ENCODE data around the gene CDH4. TPM values are rescaled to one million over a fixed set of nuclear protein-coding genes. Genes with fewer than 3 reads are reported as not detected.
"Not testable (repeated sequence)": the region's sequence is repeated elsewhere in the genome, so short reads cannot be mapped to it uniquely, and the experiment has no call there.

The CDH4 gene
- total and polyA plus RNA-seq, 2 donors, result 0.04 to 0.42 TPM

DNA sequence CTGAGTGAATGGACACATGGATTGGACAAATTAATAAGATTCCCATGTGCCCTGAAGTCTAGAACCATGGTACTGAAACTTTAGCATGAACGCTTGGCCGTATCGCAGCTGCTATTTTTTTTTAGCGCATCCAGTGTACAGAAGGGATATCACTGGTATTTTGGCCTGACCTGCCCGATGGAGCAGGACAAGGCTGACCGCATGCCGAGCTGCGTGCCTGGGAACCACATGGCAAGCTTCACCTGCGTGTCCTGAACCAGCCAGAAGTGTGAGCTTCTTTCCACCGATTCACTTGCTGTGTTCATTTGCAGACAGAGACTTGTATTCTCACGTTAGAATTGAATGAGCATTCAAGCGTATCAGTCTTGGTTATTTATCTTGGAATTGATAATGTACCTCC is 145.7 kb downstream of the CDH4 start:
- 90% methylated on average over 12 of the region's 12 CpGs for WGBS
- Histone ChIP-seq H3K36me3 (ENCODE audit: insufficient read depth) (no peaks in the 10 kb centered on the region), H3K4me3 (ENCODE audit: low read depth, low read length) (no peak overlapping the region), H3K4me1 (ENCODE audit: insufficient read depth) (no peaks in the 10 kb centered on the region), H3K27ac (ENCODE audit: low read depth) (no peak overlapping the region)
- no peak for DNase-seq (ENCODE audit: extremely low spot score)

DNA sequence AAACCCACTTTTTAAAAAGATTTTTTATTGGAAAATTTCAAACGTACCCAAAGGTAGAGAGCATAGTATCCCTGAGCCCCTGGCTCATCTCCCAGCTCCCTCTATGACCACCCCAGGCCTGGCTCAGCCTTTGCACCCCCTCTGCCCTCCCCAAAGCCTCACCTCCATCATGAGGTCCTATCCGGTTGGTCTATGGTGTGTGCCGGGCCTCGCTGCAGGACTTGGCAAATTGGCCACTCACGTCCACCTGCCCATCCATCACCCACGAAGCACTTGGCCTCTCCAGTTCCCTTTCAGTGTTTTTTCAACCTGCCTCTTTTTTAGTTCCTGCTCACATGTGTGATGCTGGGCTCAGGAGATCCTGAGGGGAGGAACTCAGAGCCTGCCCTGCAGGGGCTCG is 147.4 kb downstream of the CDH4 start:
- no peaks in the 10 kb centered on the region for H3K4me1 ChIP-seq (ENCODE audit: insufficient read depth)
- DNase-seq (ENCODE audit: extremely low spot score), result no peak
- WGBS, result 76% methylated on average over 7 of the region's 7 CpGs
- no peak overlapping the region for H3K4me3 ChIP-seq (ENCODE audit: low read depth, low read length)
- no peaks in the 10 kb centered on the region for H3K36me3 ChIP-seq (ENCODE audit: insufficient read depth)
- no peak overlapping the region for H3K27ac ChIP-seq (ENCODE audit: low read depth)

DNA sequence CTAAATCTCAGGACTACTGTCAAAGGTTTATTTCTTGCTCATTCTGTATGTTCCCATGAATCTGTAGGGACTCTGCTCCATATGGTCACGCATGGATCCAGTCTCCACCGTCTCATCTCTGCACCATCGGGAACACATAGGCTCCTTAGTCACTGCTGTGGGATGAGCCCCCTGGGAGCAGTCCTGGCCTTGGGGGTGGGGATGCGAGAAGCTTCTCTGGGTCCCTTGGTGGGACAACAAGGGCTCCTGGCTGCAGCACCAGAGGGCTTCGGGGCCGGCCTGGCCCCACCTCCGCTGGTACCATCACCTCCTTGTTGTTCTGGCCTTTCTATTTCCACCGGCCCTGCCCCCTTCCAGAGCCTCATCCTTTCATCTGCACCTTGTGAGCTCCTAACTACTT is 148.4 kb downstream of the CDH4 start:
- Histone ChIP-seq H3K4me1 (ENCODE audit: insufficient read depth) (no peaks in the 10 kb centered on the region), H3K4me3 (ENCODE audit: low read depth, low read length) (no peak overlapping the region), H3K27ac (ENCODE audit: low read depth) (no peak overlapping the region), H3K36me3 (ENCODE audit: insufficient read depth) (no peaks in the 10 kb centered on the region)
- no peak for DNase-seq (ENCODE audit: extremely low spot score)
- 80% methylated on average over 8 of the region's 8 CpGs for WGBS

DNA sequence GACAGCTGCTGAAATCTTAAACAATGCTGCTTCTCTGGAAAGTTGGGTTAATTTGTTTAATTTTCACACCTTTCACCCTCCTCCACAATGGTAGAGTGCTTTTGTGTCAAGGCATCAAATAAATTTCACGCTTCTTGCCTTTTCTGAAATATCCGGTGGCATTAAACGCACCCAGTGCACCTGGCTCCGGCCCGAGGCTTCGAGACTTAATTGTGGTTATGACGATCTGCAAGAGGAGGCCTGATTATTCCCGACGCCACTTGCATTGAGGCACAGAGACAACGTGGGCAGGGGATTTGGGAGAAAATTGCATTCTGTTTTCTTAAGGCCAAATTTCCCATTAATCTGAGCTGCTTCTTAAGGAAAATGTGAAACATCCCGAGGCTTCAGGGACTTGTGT is 152.2 kb downstream of the CDH4 start:
- WGBS, result 83% methylated on average over 11 of the region's 11 CpGs
- Histone ChIP-seq H3K27ac (ENCODE audit: low read depth) (no peak overlapping the region), H3K4me1 (ENCODE audit: insufficient read depth) (no peaks in the 10 kb centered on the region), H3K36me3 (ENCODE audit: insufficient read depth) (no peaks in the 10 kb centered on the region), H3K4me3 (ENCODE audit: low read depth, low read length) (no peak overlapping the region)
- no peak for DNase-seq (ENCODE audit: extremely low spot score)

DNA sequence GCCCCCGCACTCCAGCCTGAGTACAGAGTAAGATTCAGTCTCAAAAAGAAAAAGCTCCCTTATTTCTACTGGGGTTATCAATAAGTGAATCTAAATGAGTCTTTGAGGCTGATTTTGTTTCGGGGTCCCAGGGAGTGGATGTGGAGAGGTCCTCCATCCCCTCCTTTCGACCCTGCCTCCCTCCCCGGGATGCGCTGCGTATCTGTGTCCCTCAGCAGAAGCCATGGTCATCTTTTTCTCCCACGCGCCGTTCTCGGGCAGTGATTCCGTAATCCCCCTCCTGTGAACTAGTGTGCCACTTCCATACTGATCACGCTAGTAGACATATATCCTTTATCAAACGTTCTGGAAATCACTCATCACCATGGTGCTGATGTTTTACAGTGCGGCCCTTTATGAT is 152.9 kb downstream of the CDH4 start:
- no peak for DNase-seq (ENCODE audit: extremely low spot score)
- Histone ChIP-seq H3K4me1 (ENCODE audit: insufficient read depth) (no peaks in the 10 kb centered on the region), H3K36me3 (ENCODE audit: insufficient read depth) (no peaks in the 10 kb centered on the region), H3K27ac (ENCODE audit: low read depth) (no peak overlapping the region), H3K4me3 (ENCODE audit: low read depth, low read length) (no peak overlapping the region)
- 85% methylated on average over 14 of the region's 14 CpGs for WGBS

DNA sequence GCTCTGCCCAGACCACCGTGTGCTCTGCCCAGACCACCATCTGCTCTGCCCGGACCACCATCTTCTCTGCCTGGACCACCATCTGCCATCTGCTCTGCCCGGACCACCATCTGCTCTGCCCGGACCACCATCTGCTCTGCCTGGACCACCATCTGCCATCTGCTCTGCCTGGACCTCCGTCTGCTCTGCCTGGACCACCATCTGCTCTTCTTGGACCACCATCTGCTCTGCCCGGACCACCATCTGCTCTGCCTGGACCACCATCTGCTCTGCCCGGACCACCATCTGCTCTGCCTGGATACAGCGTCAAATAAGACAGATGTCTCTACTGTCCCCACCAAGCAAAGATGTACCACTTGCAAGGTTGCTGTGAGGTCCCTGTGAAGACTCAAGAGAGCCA is 154.7 kb downstream of the CDH4 start:
- H3K4me3 ChIP-seq (ENCODE audit: low read depth, low read length); DNase-seq (ENCODE audit: extremely low spot score); H3K27ac ChIP-seq (ENCODE audit: low read depth); H3K4me1 ChIP-seq (ENCODE audit: insufficient read depth); H3K36me3 ChIP-seq (ENCODE audit: insufficient read depth): not testable (repeated sequence)
- WGBS, result 93% methylated on average over 8 of the region's 8 CpGs

DNA sequence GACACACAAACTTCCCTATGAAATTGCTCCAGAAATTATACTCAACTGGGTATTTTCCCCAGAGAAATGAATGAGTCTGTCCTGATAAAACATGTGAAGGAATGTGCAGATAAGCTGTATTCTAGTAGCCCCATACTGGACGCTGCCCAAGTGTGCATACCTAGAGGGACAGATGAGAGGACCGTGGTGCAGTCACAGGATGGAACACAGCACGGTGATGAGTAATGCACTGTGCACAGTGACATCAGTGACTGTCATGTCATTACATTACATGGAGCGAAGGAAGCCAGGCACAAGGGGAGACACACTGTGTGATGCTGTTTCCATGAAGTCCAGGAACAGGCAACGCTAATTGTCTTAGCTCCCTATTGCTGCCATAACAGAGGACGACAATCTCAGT is 155.5 kb downstream of the CDH4 start:
- Histone ChIP-seq H3K4me3 (ENCODE audit: low read depth, low read length) (no peak overlapping the region), H3K27ac (ENCODE audit: low read depth) (no peak overlapping the region), H3K4me1 (ENCODE audit: insufficient read depth) (no peaks in the 10 kb centered on the region), H3K36me3 (ENCODE audit: insufficient read depth) (no peaks in the 10 kb centered on the region)
- WGBS, result 67% methylated on average over 6 of the region's 6 CpGs
- no peak for DNase-seq (ENCODE audit: extremely low spot score)

DNA sequence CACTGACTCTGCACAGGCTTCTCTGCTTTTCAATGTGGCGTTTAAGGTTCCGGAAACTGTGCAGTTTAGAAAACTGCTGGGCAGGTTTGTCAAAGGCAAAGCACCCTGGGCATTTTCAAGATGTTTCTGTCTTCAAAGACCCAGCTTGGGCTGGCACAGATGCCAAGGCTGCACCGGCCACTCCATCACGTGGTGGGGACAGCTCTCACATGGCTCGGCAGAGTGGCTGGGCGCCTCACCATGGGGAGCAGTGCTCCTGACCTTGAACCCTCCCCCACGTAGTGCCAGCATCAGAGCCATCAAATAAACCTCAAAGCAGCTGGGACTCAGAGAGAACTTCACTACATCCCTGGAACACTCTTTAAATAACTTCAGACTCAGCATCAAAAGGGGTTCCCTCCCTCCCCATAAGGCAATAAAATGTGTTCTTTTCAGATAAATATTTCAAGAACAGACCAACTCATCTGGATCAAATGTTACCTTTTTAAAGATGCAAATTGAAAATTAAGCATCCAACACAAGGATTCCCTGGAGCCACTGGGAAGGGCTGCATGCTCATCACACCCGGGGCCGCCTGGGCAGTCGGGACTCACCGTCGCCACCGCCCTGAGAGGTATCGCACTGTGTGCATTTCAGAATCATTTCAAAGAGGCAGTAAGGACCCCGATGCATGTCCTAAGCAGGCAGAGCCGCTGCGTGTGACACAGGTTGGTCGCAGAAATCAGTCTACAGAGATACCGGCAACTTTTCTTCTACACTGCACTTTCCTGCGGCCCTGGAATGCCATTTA is 157.1 kb downstream of the CDH4 start:
- 74% methylated on average over 20 of the region's 20 CpGs for WGBS
- Histone ChIP-seq H3K4me1 (ENCODE audit: insufficient read depth) (no peaks in the 10 kb centered on the region), H3K36me3 (ENCODE audit: insufficient read depth) (no peaks in the 10 kb centered on the region), H3K27ac (ENCODE audit: low read depth) (no peak overlapping the region), H3K4me3 (ENCODE audit: low read depth, low read length) (no peak overlapping the region)
- no peak for DNase-seq (ENCODE audit: extremely low spot score)

DNA sequence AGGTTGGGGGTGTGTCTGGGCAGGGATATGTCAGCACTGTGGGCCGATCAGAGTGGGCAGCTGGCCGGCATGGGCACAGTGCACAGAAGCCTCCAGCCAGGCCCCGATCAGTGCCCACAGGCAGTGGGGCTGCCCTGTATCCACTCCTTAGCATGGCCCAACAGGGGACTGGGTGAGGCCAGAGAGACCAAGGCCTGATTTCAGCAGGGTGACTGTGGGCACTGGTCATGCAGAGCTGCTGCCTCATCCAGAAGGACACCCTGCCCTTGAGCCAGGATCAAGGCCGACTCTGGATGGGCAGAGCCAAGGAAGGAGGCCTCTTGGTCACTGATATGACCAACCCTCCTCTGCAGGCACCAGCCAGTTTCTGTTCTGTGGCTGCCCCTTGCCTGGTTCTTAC is 159.7 kb downstream of the CDH4 start:
- no peaks in the 10 kb centered on the region for H3K4me1 ChIP-seq (ENCODE audit: insufficient read depth)
- no peak overlapping the region for H3K27ac ChIP-seq (ENCODE audit: low read depth)
- H3K36me3 ChIP-seq (ENCODE audit: insufficient read depth), result no peaks in the 10 kb centered on the region
- no peak for DNase-seq (ENCODE audit: extremely low spot score)
- no peak overlapping the region for H3K4me3 ChIP-seq (ENCODE audit: low read depth, low read length)
- 88% methylated on average over 4 of the region's 4 CpGs for WGBS

DNA sequence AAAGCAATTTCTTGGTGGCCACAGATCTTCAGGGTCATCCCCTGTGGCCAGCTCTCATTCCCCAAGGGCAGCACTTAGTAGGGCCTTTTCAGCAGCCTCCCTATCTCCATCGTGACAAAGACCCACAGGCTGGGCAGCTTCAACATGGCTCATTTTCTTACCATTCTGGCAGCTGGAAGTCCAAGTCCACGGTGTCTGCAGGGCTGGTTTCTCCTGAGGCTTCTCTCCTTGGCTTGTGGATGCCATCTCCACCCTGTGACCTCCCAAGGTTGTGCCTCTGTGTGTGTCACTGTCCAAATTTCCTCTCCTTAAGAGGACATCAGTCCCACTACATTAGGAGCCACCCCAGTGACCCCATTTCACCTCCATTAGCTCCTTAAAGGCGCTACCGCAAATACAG is 161.7 kb downstream of the CDH4 start:
- H3K4me1 ChIP-seq (ENCODE audit: insufficient read depth), result no peaks in the 10 kb centered on the region
- H3K36me3 ChIP-seq (ENCODE audit: insufficient read depth), result no peaks in the 10 kb centered on the region
- H3K4me3 ChIP-seq (ENCODE audit: low read depth, low read length), result no peak overlapping the region
- H3K27ac ChIP-seq (ENCODE audit: low read depth), result no peak overlapping the region
- no peak for DNase-seq (ENCODE audit: extremely low spot score)
- WGBS, result 94% methylated on average over 4 of the region's 4 CpGs

DNA sequence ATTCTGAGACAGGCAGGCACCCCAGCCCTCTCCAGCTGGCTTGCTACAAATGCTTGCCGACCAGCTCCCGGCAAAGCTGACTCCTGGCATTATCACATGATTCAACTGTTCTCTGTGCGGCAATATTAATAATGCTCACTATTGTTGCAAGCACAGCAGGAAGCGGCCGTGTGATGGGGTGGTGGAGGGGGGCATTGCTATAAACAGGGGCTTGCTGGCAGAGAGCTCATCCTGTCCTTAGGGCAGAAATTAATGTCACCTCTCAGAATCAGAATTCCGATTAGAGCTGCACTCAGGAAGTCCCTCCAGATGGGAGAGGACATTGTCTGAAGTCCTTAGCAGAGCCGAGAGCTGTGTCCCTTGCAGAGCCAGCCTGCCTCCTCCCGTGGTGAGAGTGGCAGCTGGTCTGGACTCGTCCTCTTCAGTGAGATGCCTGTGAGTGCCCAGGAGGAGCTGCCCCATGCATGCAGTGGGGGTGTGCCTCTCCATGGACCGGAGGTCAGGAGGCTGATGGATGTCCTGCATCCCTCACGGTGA is 162.5 kb downstream of the CDH4 start:
- no peak overlapping the region for H3K27ac ChIP-seq (ENCODE audit: low read depth)
- no peak for DNase-seq (ENCODE audit: extremely low spot score)
- no peak overlapping the region for H3K4me3 ChIP-seq (ENCODE audit: low read depth, low read length)
- 71% methylated on average over 11 of the region's 11 CpGs for WGBS
- H3K4me1 ChIP-seq (ENCODE audit: insufficient read depth), result no peaks in the 10 kb centered on the region
- no peaks in the 10 kb centered on the region for H3K36me3 ChIP-seq (ENCODE audit: insufficient read depth)

DNA sequence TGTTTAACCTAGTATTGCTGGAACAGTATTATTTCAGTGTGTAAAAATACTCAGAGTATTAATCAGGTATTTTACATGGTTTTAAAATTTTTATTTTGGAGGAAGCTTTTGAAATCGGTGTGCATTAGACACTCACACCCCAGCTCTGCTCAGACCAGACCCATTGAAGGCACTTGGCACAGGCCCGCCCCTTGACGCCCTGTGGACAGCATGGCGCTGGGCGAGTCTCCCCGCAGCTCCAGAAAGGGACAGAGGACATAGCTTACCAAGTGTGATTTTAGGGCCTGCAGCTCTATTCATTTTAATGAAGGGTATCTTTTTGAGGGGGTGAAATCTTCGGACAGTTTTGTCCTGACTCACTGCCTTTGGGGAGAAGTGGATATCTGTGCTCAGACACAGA is 164.5 kb downstream of the CDH4 start:
- Histone ChIP-seq H3K27ac (ENCODE audit: low read depth) (no peak overlapping the region), H3K4me3 (ENCODE audit: low read depth, low read length) (no peak overlapping the region), H3K36me3 (ENCODE audit: insufficient read depth) (no peaks in the 10 kb centered on the region), H3K4me1 (ENCODE audit: insufficient read depth) (no peaks in the 10 kb centered on the region)
- WGBS, result 91% methylated on average over 7 of the region's 7 CpGs
- no peak for DNase-seq (ENCODE audit: extremely low spot score)

DNA sequence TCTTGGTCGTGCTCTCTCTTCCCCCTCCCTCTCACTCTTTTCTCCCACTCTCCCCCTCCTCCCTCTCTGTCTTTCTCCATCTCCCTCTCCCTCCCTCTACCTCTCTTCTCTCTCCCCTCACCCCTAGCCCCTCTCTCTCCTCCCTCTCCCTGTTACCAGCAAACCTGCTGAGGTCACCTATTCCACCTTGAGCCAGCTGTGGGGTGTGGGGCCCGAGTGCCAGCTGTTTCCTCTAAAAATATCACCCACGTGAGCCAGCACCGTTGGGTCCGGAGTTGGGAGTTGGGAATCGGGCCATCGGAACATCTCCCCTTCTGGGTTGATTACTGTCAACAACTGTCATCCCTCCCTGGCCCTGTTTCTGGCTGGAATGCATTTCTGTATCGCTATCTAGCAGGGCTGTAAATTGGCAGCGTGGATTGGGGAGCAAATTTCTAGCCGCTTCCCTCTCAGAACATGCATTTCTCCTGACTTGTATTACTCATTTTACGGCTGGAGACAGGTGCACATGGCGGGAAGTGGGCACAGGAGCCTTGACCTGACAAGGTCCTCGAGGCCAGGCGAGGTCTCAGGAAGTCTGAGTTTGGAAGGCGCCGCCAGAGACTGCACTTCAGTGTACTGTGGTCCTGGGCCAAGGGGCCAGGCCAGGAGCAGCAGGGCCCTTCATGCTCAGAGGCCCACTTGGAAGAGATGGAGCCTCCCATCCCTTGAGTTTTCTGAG is 165.3 kb downstream of the CDH4 start:
- Histone ChIP-seq H3K4me3 (ENCODE audit: low read depth, low read length) (no peak overlapping the region), H3K36me3 (ENCODE audit: insufficient read depth) (no peaks in the 10 kb centered on the region), H3K4me1 (ENCODE audit: insufficient read depth) (no peaks in the 10 kb centered on the region), H3K27ac (ENCODE audit: low read depth) (no peak overlapping the region)
- DNase-seq (ENCODE audit: extremely low spot score), result no peak
- 69% methylated on average over 16 of the region's 16 CpGs for WGBS

DNA sequence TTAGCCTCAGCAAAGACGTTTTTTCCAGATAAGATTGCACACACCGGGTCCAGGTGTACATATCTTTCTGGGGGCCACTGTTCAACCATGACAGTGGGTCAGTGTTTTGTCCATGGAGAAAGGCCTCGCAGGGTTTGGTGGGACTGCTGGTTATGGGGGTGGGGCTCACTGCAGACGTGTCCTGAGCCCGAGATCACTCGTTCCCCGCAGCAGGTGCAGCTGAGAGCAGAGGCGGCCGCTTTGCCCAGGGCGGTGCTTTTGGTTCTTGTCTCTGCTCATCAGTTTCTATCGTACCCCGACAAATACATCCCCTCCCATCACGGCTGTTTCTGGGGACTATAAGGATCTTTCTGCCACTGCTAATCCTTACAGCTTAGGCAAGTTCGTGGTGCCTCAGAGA is 166.9 kb downstream of the CDH4 start:
- 75% methylated on average over 14 of the region's 14 CpGs for WGBS
- DNase-seq (ENCODE audit: extremely low spot score), result no peak

More for the DNA sequence above, 166.9 kb downstream of the CDH4 start:
- no peak overlapping the region for H3K4me3 ChIP-seq (ENCODE audit: low read depth, low read length)
- no peak overlapping the region for H3K27ac ChIP-seq (ENCODE audit: low read depth)
- H3K36me3 ChIP-seq (ENCODE audit: insufficient read depth), result no peaks in the 10 kb centered on the region
- no peaks in the 10 kb centered on the region for H3K4me1 ChIP-seq (ENCODE audit: insufficient read depth)

All from urinary bladder (tissue), 4 donors.